GM21390 (cell line): Measurements from ENCODE around the gene PBX3.

Experiments used
- ATAC-seq: cut with Tn5 transposase; IDR thresholded peaks from one replicate; pipeline ENCODE4 v1.9.1; 2021; ENCODE audit not compliant: unreplicated experiment

PBX3 gene

DNA sequence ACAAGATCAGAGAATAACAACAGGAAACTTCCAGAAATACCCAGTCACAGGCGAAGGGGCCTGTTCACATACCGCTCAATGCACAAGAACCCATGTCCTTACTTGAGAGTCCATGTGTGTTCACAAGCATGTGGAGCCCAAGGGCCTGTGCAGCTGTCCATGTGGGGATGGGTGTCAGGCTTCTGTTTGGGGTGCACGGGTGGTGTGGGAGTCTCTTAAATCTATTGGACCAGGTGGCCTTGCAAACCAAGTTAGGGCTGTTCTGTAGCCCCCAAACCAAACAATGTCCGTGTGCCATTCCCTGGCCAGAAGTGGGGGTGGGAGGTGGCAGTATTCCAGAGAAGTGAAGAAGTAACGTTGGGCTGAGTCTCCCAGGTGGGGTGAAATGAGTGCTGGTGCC, 222.3 kb downstream of the PBX3 start:
- no peak for ATAC-seq

DNA sequence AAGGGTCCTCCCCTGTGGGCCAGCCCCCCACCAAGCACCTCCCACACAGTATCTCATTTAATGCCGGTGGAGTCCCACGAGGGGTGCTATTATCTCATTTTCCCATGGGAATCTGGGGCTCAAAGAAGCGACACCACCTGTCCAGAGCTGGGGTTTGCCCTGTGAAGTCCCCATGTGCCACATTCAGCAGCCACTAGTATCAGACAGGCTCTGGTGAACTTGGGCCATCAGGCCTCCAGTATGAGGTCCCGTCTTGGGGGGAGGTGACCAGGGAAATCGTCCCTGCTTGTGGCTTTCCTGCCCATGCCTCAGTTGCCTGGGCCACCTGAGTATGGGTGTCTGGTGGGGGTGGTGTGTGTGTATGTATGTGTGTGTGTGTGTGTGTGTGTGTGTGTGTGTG, 222.7 kb downstream of the PBX3 start:
- ATAC-seq: no peak

DNA sequence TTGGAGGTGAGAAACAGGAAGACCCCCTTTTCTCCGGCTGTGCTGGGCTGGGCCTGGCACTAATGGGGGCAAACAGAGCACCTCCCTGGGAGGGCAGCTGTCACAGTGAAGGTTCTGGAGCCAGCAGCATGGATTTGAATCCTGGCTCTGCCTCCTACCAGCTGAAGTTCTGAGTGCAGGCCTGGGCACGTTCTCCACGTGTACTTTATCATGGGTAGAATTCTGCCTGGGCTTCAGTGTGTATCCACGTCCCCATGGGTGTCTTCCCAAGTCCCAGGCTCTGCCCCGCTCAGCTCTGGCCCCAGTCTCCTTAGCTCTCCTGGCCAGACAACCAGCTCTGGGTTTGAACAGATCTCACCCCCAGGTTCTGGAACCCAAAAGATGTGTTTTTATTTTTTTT, 223.2 kb downstream of the PBX3 start:
- no peak for ATAC-seq

DNA sequence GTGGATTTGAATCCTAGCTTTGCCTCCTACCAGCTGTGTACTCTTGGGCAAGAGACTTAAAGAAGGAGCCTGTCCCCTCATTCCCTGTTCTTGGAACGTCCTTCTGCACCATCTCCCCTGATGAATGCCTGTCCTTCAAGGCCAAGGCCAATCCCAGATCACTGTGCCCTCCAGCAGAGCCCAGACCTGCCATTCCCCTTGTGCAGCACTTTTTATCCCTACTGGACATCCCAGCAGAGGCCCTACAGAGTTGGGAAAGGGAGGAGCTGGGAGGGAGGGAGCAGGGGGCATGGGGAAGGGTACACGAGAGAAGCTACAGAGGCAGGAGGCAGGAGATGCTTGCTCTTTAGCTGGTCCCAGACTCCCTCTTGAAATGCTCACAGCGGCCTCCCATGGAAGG, 223.9 kb downstream of the PBX3 start:
- ATAC-seq: no peak

DNA sequence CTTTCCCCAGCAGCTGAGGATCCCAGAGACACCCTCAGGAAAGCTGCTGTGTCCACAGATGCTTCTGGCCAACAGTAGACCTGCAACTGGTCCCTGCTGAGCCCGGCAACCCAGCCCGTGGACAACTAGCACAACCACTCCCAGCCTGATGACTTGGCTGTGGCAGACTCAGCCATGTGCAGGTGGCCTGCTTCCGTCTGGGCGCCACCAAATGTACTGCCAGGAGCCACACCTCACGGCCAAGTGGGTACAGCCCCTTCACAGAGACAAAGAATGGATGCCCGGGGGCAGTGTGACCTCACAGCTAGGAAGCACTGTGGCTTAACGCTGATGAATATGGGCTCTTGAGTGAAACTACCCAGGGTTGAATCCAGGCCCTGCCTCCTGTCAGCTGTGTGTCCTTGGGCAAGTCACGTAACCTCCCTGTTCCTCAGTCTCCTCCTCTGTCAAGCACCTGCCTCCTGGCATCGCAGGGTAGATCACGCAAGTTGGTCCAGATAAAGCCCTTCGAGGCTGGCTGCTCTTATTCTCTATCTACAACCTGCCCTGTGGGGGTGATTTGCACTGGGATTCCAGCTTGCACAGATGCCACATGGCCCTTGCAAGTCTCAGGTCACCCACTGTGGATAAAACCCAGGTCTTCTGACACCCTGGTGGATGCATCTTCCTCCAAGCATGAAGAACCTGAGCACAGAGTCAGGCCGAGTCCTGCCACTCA, 225.0 kb downstream of the PBX3 start:
- ATAC-seq: no peak

DNA sequence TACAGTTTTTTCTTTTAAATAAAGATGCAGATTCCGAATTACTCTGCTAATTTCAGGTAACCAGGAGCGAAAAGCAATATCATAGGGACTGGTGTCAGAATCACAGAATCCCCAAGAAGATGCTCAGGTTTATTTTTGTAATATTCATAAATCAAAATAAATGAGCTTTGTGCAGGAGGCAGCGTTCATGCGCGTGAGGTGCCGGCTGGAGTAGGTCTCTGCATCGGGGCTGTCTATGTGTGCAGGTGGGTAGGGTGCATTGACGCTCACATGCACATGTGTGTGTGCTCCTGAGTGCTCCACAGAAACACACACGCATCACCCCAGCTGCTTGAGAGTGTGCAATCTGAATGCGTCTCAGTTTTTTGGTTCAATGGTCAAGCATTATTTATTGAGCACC, 226.4 kb downstream of the PBX3 start:
- ATAC-seq: no peak

DNA sequence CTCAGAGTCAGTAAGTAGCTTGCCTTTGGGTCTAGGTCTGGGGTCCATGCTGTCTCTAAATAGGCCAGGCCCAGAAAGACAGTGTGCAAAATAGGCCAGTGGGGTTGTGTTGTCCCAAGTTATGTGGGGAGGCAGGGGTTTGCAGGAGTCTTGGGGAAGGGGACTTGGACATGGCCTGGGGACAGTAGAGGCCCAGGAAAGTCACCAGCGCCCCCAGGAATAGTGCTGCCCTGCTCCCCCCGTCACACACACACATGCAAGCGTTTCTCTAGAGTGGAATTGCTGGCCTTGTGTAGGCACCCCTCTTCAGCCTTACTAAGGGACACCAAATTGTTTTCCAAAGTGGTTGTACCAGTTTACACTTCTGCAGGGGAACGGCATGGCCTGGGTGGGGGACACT, 227.5 kb downstream of the PBX3 start:
- no peak for ATAC-seq

DNA sequence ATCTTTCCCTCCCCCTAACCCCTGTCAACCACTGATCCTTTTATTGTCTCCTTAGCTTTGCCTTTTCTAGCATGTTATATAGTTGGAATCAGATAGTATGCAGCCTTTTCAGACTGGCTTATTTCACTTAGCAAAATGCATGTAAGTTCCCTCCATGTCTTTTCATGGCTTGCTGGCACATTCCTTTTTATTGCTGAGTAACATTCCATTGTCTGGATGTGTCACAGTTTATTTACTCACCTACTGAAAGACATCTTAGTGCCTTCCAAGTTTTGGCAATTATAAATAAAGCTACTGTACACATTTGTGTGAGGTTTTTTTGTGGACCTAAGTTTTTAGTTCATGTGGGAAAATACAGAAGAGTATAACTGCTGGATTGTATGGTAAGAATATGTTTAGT, 230.1 kb downstream of the PBX3 start:
- no peak for ATAC-seq

DNA sequence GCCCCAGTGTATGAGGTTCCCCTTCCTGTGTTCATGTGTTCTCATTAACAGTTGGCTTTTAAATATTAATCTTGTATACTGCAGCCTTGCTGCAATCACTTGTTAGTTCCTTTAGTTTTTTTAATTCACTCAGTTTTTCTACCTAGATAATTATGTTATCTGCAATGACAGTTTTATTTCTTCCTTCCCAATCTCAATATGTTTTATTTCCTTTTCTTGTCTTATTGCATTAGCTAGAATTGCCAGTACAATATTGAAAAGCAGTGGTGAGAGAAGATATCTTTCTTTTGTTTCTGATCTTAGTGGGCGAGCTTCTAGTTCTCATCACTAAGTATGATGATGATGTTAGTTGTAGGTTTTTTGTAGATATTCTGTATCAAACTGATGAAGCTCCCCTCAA, 232.2 kb downstream of the PBX3 start:
- no peak for ATAC-seq

DNA sequence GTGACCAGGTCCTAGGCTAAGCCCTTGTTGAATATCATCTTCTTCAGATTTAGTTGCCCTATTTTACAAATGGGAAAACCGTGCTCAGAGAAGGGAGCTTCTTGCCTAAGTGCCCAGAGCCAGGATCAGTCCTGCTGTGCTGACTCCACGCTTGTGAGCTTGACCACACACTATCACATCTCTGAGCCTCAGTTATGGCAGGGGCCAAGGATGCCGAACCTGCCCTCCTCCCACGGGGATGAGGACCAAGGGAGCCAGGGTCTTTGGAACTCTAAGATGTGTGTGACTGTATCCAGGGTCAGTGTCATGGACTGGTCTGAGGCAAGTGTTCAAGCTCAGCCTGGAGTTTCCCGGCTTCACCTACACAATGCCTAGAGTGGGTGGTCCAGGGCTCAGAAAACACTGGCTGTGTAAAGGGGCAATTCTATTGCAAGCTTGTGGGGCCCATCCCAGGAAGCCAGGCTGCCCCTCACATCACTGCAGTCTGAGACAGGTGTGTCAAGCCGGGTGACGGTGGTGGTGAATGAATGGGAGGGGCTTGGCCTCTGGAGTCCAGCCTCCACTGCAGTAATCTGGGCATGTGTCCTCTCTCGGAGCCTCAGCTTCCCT, 235.7 kb downstream of the PBX3 start:
- ATAC-seq: no peak

DNA sequence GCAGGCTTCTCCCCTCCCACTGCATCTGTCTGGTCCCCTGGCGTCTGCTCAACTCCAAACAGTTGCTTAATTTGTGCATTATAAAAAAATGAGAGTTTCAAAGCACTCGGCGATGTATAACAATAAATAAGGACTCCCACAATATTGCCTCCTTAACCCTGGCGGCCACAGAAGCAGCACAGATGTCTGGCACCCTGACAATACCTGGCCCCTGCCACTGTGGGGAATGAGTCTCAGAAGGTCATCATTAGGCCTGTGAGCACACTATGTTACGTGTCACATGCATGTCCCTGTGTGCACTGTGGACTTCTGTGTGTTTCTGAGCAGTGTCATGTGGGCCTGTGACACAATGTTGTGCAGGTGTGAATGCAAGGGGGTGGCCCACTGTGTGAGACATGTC, 236.5 kb downstream of the PBX3 start:
- no peak for ATAC-seq

DNA sequence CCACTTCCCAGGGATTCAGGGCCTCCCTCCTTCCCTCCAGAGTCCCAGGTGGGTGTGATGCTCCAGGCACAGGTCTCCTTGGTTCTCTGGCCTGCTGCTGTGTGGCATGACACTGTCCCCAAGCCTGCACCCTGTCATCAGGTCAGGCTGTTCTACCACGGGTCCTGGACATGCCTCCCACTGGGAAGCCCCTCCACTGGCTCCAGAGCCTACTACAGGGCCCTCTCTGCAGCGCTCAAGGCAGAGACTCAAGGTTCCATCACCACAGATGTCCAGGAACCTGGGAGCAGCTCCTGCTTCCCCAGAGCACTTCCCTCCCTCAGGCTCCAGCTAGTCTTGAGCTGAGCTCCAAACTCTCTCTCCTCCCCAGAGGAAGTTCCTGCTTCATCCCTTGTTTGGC, 237.3 kb downstream of the PBX3 start:
- ATAC-seq: no peak

DNA sequence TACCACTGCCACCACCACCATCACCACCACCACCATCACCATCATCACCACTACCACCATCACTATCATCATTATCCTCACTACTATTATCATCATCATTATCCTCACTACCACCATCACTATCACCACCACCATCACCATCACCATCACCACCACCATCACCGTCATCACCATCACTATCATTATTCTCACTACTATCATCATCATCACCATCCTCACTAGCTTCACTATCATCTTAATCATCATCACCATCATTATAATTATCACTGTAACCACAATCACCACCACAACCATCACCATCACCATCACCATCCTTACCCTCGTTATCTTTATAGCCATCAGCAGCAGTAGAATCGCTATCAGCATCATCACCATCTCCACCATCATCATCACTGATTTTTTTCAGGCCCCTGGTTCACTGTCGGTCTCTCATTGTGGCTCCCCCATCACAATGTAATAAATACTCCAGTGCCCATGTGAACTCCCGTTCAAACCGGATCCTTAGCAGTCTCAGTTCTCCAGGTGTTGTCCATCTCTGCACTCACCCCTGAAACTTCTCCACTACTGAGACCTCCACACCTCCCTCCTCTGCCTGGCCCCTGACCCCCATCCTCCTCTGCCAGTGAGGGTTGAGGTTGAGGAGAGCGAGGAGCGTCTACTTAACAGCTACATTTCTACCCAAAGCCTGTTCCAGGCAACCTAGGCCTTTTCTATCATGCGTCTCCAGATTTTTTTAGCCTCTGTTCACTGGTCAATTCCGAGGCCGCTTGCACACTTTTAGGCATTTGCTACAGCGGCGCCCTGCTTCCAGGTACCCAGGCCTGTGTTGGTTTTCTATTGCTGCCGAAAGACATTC, 238.2 kb downstream of the PBX3 start:
- ATAC-seq: no peak

DNA sequence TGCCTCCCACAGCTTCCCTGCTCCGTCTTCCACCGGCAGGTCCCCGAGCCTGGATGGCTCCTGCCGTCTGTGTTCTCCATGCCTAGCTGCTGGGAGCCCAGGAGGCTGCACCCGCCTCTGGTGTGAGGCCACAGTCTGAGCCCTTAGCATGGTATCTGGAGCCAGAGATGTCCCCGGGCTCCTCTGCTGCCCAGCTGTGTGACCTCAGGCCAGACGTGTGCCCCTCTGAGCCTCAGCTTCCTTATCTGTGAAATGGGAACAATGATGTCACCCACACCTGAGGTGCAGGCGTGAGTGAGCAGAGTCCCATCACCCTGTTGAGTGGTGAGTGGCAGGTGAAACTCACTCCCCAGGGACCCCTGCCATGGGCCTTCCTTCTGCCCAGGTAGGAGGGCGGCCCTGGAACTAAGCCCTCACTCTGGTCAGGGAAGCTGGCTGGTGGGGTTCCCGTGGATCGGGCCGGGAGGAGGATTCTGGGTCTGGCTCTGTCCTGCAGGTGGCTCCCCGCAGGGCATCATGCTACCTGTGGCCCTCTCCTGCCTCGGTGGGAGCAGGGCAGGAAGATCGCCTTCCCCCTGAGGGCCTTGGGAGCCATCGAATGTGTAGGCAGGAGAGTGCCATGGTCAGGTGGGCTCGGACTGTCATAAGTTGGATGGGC, 239.0 kb downstream of the PBX3 start:
- ATAC-seq: no peak

DNA sequence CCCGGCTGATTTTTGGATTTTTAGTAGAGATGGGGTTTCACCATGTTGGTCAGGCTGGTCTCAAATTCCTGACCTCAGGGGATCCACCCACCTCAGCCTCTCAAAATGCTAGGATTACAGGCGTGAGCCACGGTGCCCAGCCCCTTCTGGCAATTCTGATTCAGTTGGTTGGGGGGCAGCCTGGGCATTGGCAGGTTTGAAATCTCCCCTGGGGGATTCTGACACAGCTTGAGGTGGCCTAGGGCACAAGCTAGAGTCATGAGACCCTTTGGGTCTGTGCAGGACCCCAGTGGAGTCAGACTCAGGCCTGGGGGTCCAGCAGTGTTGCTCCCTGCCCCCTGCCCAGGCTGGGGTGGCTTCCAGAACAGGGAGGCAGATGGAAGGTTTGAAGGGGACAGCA, 239.8 kb downstream of the PBX3 start:
- ATAC-seq: no peak

DNA sequence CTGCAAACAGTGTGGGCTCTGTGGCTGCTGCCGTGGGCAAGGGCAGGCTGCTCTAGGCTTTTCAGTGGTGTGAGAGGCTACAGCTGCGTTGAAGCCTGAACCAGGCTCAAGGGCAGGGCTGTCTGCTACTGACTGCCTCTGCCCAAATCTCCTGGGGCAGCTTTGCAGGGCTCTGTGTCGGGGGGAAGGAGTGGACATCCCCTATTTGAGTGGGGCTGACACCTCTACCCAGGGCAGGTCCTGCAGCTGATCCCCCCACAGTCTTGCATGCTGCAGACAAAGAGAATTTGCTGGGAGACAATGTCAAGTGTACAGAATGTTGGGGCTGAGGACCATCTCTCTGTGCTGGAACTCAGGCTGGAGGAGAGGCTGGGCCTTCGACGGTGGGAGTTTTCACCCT, 240.2 kb downstream of the PBX3 start:
- no peak for ATAC-seq

DNA sequence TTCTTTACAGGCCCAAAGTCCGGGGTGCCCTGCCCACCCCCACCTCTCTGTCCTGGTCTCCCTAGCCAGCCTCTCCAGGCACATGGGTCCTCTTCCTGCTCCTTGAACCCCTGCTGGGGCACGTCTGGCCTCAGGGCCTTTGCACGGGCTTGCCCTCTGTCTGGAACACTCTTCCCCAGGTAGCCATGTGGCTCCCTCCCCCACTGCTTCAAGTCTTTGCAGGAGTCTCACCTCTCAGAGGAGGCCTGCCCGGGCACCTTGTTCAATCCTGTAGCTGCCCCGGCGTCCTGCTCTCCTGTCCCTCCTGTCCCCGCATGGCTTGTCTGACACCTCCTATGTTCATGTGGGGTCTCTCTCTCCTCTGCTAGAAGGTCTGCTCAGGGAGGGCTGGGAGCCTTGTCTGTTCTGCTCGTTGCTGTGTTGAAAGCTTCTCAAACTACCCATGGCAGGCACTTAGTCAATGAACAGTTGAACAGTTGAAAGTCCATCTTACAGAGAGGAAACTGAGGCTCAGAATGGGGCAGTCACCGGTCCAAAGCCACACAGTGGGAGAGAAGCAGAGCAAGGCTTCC, 241.4 kb downstream of the PBX3 start:
- ATAC-seq: no peak

DNA sequence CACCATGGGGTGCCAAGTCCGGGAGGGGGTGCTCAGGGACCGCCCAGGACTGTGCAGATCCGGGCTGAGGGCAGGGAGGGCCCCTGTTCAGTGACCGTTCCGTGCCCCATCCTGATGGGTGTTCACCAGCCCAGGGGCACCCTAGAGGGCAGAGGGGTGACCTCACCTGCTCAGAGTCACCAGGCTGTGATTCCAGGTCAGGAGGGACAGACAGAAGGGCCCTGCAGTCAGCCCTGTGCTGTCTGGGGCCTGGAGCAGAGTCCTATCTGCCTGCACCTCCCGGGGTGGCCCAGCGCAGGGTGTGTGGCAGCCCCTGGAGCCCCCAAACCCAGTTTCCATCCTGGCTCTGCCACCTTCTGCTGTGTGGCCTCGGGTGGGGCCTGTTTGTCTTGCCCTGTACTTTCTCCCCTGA, 241.9 kb downstream of the PBX3 start:
- ATAC-seq: no peak

DNA sequence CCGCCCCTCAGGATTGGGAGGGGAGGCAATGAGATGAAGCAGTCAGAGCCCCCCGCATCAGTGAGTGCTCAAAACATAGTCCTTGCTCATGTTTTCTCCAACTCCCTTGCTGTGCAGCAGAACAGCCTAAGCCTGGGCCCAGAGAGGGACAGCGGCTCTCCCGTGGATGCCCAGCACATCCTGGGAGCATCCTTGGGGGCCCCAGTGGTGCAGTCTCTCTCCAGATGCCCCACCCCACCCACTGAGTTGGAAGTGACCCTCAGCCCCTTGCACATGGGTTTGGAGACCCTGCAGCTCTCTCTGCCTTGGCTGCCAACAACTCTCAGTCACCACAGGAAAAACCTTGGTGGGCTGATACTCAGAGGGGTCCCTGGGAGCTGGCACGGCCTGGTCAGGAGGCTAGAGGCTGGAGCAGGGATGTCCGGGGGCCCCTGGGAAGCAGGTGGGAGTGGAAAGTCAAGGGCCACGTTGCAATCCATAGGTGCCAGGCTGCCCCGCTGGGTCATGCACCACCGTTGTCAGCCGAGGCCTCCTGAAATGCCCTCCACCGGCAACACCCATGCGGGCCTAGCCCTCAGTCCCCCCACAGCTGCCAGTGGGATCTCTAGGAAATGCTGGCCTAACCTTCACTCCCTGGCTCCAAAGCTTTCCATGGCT, 242.5 kb downstream of the PBX3 start:
- ATAC-seq: no peak

DNA sequence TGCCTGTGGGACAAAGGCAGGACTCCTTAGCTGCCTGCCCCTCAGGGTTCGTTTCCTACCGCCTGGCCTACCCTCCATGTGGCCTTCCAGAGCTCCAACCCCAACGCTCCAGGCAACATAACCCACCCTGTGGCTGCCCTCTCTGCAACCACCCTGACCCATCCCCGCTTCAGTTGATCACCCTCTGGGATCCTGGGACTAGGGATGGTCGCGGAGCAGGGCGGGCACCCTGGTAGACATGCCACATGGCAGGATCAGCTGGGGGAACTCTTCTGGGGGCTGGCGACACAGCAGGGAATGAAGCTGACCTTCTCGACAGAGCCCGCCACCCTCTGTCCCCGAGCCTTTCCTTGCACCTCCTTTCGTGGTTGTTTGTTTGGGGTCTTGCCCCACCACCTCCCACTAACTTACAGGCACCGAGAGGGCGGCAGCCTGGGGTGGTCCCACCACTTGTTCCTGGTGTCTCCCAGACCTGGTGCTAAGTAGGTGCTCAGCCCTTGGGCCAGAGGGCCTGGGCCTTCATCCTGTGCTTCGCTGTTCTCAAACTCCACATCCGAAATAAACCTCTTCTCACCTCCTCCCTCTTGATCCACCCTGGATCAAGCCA, 243.1 kb downstream of the PBX3 start:
- ATAC-seq: no peak
